HL-60 (cell line): ENCODE measurements around the gene PCNX2.

ENCODE experiments used
- DNase-seq, 2 experiments: peaks; one replicate each; pipeline ENCODE4 v3.0.0-alpha.2; 2010 to 2020; ENCODE audit warnings: low read depth in 1 of 2, low spot score in 1 of 2
- H3K27ac ChIP-seq: fragments of 250-450 bp; sonication (Bioruptor Pico); replicated peaks from 2 replicates; pipeline ENCODE4 v1.5.1; 2020; ENCODE audit warnings: mild to moderate bottlenecking, moderate library complexity
- H3K27me3 ChIP-seq: fragments of 250-450 bp; sonication (Bioruptor Pico); 2 replicates; pipeline ENCODE4 v1.5.1; 2021; ENCODE audit warnings: mild to moderate bottlenecking, moderate library complexity; ENCODE audit not compliant: insufficient read depth, poor library complexity, severe bottlenecking
- H3K4me3 ChIP-seq: replicated peaks from 2 replicates; pipeline ENCODE4 v1.5.1; 2011; ENCODE audit warnings: mild to moderate bottlenecking, control low read depth, low read length; ENCODE audit not compliant: insufficient read depth
- CTCF ChIP-seq: IDR thresholded peaks from one replicate; pipeline ENCODE4 v1.5.1; 2011; ENCODE audit warnings: low read length, control low read depth, inconsistent platforms; ENCODE audit not compliant: insufficient read depth
- GABPA ChIP-seq: IDR thresholded peaks from 2 replicates; pipeline ENCODE4 v1.6.1; 2012; ENCODE audit warnings: low read depth
- POLR2AphosphoS5 ChIP-seq: IDR thresholded peaks from 2 replicates; pipeline ENCODE4 v1.6.1; 2012; ENCODE audit warnings: low read depth
- REST ChIP-seq: IDR thresholded peaks from 2 replicates; pipeline ENCODE4 v1.6.1; 2012; ENCODE audit warnings: low read depth; ENCODE audit not compliant: insufficient replicate concordance
- SPI1 ChIP-seq: IDR thresholded peaks from 2 replicates; pipeline ENCODE4 v1.6.1; 2012; ENCODE audit warnings: low read depth, mild to moderate bottlenecking, borderline replicate concordance

The PCNX2 gene

GRCh38 chr1:233278631-233279030 is 16.9 kb downstream of the PCNX2 start:
- no peaks in the 10 kb centered on the region for H3K27me3 ChIP-seq
- no peak for DNase-seq
- TF ChIP-seq GABPA (no peak), REST (no peak), CTCF (no peak), SPI1 (no peak)

GRCh38 chr1:233277637-233278606 is 17.6 kb downstream of the PCNX2 start:
- DNase-seq, result peak; percentile 44 to 45
- Histone ChIP-seq H3K27ac (no peak overlapping the region; the same call in 1 of the 2 replicates), H3K4me3 (no peak overlapping the region), H3K27me3 (no peaks in the 10 kb centered on the region)
- no peak for TF ChIP-seq REST
- TF ChIP-seq SPI1, result peak; percentile 72
- no peak for TF ChIP-seq POLR2AphosphoS5
- no peak for TF ChIP-seq GABPA
- TF ChIP-seq CTCF, result no peak

More at GRCh38 chr1:233278631-233279030, 16.9 kb downstream of the PCNX2 start:
- Histone ChIP-seq H3K27ac (no peak overlapping the region), H3K4me3 (no peak overlapping the region)

- no peak for DNase-seq
- no peak for TF ChIP-seq REST
- no peak for TF ChIP-seq SPI1
- TF ChIP-seq CTCF, result no peak
- no peak for TF ChIP-seq POLR2AphosphoS5
- TF ChIP-seq GABPA, result no peak
- Histone ChIP-seq H3K27ac (no peak overlapping the region), H3K27me3 (no peaks in the 10 kb centered on the region), H3K4me3 (no peak overlapping the region)
These were observed 25.9 kb downstream of the PCNX2 start for GRCh38 chr1:233269656-233270055.
